Right atrium auricular region (tissue), 2 donors: Measurements from ENCODE around the gene FRMPD2. TPM values are rescaled to one million over a fixed set of nuclear protein-coding genes. Genes with fewer than 3 reads are reported as not detected.
A peak's percentile ranks its signal among the peaks of the same experiment; 100 is the strongest.

Experiments
- DNase-seq: peaks from one replicate; pipeline ENCODE4 v3.0.0-alpha.2; 2019; ENCODE audit warnings: low spot score
- H3K27ac ChIP-seq, 2 donors: fragments of 200-600 bp; sonication (generic); 1 replicate in 1 of 2; 2 replicates in 1 of 2; pipeline ENCODE4 v1.5.1; 2016 to 2019
- H3K27me3 ChIP-seq, 2 donors: fragments of 200-600 bp; sonication (generic); one replicate each; pipeline versions ENCODE4 v1.5.1 to v1.6.0; 2017 to 2019
- H3K36me3 ChIP-seq: fragments of 200-600 bp; sonication (generic); one replicate; pipeline ENCODE4 v1.5.1; 2016
- H3K4me1 ChIP-seq, 2 donors: fragments of 200-600 bp; sonication (generic); one replicate each; pipeline versions ENCODE4 v1.5.1 to v1.6.0; 2017 to 2019
- H3K4me3 ChIP-seq, 2 donors: fragments of 200-600 bp; sonication (generic); 1 replicate in 1 of 2; 2 replicates in 1 of 2; pipeline ENCODE4 v1.5.1; 2017 to 2019; ENCODE audit warnings: mild to moderate bottlenecking in 1 of 2, moderate library complexity in 1 of 2
- H3K9me3 ChIP-seq, 2 donors: fragments of 200-600 bp; sonication (generic); one replicate each; pipeline ENCODE4 v1.5.1; 2019
- total RNA-seq, 2 donors: library from RNA; depleted of rRNA; stranded (reverse); fragments of >200 nt; gene quantifications; one replicate each; pipeline ENCODE4 v1.1.0, GENCODE V29; 2016
- TF ChIP-seq, protein P1 (sequence below), 2 donors: fragments of 200-600 bp; sonication (generic); IDR thresholded peaks; one replicate each; pipeline ENCODE4 v1.5.1; 2019; ENCODE audit warnings: antibody characterized with exemption in 2 of 2

The FRMPD2 gene
- total RNA-seq, 2 donors from 2014 or later: 1.2 to 7.5 TPM

DNA sequence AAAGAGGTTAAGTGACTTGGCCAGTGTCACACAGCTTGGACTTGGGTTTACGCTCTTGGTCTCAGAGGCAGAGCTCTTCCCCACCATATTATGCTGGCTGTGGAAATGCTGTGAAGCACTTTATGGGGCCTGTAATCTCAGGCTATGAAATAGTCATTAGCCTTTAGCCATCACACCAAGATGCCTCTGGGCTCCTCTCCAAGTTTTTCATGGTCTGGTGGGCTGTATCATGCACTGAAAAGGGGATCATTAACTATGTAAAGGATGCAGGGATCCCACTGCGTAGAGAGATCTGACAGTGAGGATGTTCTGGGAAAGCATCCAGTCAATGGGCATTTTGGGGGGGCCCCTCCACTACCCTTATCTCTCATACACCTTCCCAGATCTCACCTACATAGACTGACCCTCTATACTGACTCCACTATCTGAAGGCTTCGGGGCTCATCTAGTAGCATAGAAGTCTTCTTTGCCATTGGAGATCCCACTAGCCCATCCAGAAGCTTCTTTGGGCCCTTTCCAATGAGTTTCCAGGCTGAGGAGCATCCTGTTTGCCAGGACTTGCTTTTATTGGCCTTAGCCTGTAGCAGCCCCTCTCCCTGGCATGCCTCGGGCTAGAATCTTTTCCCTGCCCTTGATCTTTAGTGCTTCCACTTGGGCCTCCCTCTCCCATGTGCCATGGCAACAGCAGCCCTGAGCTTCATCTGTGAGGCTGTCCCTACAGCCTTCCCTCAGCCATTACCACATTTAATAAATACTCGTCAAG is 19.6 kb downstream of the FRMPD2 start:
- Histone ChIP-seq H3K27me3 (no peaks in the 10 kb centered on the region), H3K4me1 (peaks cover 0 to 27% of the 10 kb centered on the region in 2 donors), H3K36me3 (no peaks in the 10 kb centered on the region), H3K9me3 (no peaks in the 10 kb centered on the region), H3K27ac (peak overlapping the region in 1 of 2 donors; percentile 54), H3K4me3 (no peak overlapping the region)
- no peak for DNase-seq
- TF ChIP-seq, protein P1, sequence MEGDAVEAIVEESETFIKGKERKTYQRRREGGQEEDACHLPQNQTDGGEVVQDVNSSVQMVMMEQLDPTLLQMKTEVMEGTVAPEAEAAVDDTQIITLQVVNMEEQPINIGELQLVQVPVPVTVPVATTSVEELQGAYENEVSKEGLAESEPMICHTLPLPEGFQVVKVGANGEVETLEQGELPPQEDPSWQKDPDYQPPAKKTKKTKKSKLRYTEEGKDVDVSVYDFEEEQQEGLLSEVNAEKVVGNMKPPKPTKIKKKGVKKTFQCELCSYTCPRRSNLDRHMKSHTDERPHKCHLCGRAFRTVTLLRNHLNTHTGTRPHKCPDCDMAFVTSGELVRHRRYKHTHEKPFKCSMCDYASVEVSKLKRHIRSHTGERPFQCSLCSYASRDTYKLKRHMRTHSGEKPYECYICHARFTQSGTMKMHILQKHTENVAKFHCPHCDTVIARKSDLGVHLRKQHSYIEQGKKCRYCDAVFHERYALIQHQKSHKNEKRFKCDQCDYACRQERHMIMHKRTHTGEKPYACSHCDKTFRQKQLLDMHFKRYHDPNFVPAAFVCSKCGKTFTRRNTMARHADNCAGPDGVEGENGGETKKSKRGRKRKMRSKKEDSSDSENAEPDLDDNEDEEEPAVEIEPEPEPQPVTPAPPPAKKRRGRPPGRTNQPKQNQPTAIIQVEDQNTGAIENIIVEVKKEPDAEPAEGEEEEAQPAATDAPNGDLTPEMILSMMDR (IDR thresholded peaks at IDR 0.05): no peak

DNA sequence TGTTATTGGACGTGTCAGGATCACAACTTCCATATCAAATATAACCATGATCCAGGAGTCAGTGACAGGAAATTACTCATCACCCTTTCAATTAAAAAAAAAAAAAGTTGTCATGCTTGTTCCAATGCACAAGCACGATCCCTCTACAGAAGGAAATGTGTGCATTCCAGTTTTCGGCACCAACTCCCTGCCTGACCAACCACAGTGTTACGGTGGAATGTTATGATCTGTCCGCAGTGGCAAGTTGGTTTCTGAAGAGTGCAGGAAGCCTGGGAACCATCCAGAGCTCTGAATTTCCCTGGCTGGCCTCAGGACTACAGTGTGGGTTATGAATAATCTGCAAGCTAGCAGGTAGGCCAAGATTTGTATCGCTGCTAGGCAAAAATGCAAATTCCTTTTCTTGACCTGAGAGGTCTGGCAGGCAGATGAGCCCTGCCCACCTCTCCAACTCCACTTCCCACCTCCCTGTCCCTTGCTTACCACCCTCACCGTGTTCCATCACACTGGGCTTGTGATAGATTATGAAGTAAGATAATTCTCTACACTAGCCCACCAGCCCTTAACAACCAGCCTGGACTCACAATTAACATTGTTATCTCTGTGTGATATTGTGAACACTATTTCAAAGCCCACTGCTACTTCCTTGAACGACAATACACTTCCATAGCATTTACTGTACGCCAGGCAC is 20.4 kb downstream of the FRMPD2 start:
- no peaks in the 10 kb centered on the region for H3K9me3 ChIP-seq
- H3K4me1 ChIP-seq: peaks cover 0 to 35% of the 10 kb centered on the region in 2 donors
- no peaks in the 10 kb centered on the region for H3K36me3 ChIP-seq
- peak overlapping the region in 1 of 2 donors; percentile 54 for H3K27ac ChIP-seq
- DNase-seq: peak; percentile 55
- H3K27me3 ChIP-seq: no peaks in the 10 kb centered on the region
- no peak overlapping the region for H3K4me3 ChIP-seq
- TF ChIP-seq, protein P1 (IDR thresholded peaks at IDR 0.05): no peak

DNA sequence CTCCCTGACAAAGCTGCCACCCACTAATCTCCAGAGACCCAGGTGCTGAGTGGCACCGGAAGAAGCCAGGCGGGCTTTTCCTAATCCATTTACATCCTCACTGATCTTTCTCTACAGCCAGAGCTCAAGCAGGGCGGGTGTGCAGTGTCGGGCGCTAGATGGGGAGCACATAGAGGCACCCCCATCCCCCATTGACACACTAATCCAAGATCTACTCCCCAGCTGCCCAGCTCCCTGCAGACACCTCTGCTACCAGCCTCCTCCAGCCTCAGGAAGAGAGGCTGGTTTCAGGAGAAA is 22.2 kb downstream of the FRMPD2 start:
- H3K4me3 ChIP-seq: no peak overlapping the region
- TF ChIP-seq, protein P1 (IDR thresholded peaks at IDR 0.05): no peak
- H3K36me3 ChIP-seq: no peaks in the 10 kb centered on the region
- H3K4me1 ChIP-seq: peaks cover 0 to 49% of the 10 kb centered on the region in 2 donors
- H3K27ac ChIP-seq: peak overlapping the region; percentile 51 to 54
- no peak for DNase-seq
- no peaks in the 10 kb centered on the region for H3K9me3 ChIP-seq
- H3K27me3 ChIP-seq: no peaks in the 10 kb centered on the region

DNA sequence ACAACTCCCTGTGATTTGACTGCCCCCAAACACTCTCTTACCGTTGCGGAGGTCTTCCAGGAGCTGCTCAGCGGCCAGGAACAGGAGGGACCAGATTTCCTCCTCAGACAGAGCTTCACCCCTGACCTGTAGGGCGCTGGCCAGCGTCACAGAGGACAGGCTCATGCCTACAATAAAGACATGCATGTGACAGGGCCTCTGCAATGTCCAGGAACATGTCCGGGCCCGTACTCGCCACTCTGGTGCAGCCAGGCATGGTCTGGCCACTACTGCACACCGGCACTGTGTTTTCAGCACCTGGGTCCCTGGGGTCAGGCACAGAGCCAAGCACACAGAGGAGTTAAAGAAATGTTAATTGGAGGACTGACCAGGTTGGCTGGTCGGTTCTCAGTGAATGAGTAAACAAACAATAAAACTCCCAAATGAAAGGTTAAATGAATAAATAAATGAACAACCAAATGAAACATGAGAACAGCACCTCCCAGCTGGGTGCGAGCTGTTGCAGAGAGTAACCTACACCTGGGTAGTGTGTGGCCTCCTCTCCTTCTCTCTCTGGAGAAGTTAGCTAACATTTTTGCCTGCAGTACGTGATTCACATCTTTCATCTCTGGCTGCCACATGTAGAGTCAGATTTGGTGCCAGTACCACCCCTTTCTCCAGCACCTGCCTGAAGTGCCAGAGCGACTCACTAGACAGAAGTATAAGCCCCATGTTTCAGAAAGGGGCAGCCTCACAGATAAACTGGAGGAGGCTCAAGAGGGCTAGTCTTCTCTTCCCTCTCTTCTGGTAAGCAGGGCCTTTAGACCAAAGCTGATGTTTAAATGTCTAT is 22.8 kb downstream of the FRMPD2 start:
- peak overlapping the region; percentile 51 to 54 for H3K27ac ChIP-seq
- H3K4me1 ChIP-seq: peaks cover 0 to 53% of the 10 kb centered on the region in 2 donors
- no peak overlapping the region for H3K4me3 ChIP-seq
- TF ChIP-seq, protein P1 (IDR thresholded peaks at IDR 0.05): no peak
- DNase-seq: peak; percentile 57
- H3K36me3 ChIP-seq: no peaks in the 10 kb centered on the region
- no peaks in the 10 kb centered on the region for H3K9me3 ChIP-seq
- H3K27me3 ChIP-seq: no peaks in the 10 kb centered on the region

DNA sequence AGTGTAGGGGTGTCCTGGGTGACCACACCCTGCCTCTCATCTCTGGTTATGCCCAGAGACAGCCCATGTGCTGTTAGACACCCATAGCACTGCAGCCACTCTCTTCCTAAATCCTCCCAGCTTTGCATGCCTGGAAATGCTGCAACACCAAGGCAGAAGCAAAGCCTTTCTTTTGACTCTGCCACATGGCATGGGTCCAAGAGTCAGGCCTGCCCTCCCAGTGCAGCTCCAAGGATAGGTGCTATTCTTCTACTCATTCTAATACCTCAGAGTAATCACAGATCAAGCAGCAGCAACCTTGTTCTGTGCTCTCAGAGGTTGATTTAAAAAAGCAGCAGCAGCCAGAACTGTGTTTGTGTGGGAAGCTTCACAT is 23.4 kb downstream of the FRMPD2 start:
- Histone ChIP-seq H3K27ac (peak overlapping the region in 1 of 2 donors; percentile 54), H3K27me3 (no peaks in the 10 kb centered on the region), H3K36me3 (no peaks in the 10 kb centered on the region), H3K4me3 (no peak overlapping the region), H3K9me3 (no peaks in the 10 kb centered on the region), H3K4me1 (peaks cover 0 to 53% of the 10 kb centered on the region in 2 donors)
- peak; percentile 56 for DNase-seq
- TF ChIP-seq, protein P1 (IDR thresholded peaks at IDR 0.05): no peak
